Esophagus muscularis mucosa (tissue), 3 donors: ENCODE measurements around the gene PET117.

ENCODE experiments used
- POLR2A ChIP-seq: fragments of 450-650 bp; IDR thresholded peaks from one replicate; pipeline ENCODE4 v1.6.1; 2017; ENCODE audit warnings: antibody characterized with exemption, moderate library complexity, mild to moderate bottlenecking, low read depth
- TF ChIP-seq, protein P1 (sequence below), 3 experiments: fragments of 200-600 bp in 2 of 3; fragments of 450-650 bp in 1 of 3; sonication (generic) in 2 of 3; IDR thresholded peaks; one replicate each; pipeline ENCODE4 v1.5.1; 2017 to 2019; ENCODE audit warnings: antibody characterized with exemption in 3 of 3, mild to moderate bottlenecking in 2 of 3, moderate library complexity in 1 of 3

DNA sequence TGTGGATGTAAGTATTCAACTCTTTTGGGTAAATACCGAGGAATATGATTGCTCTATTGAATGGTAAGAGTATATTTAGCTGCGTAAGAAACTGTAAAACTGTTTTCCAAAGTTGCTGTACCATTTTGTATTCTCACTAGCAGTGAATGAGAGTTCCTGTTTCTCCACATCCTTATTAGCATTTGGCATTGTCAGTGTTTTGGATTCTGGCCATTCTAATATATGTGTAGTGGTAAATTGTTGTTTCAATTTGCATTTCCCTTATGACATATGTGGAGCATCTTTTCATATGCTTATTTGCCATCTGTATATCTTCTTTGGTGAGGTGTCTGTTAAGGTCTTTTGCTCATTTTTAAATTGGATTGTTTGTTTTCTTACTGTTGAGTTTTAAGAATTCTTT lies 29.3 kb upstream of the PET117 start:
- no peak for TF ChIP-seq POLR2A
- TF ChIP-seq, protein P1, sequence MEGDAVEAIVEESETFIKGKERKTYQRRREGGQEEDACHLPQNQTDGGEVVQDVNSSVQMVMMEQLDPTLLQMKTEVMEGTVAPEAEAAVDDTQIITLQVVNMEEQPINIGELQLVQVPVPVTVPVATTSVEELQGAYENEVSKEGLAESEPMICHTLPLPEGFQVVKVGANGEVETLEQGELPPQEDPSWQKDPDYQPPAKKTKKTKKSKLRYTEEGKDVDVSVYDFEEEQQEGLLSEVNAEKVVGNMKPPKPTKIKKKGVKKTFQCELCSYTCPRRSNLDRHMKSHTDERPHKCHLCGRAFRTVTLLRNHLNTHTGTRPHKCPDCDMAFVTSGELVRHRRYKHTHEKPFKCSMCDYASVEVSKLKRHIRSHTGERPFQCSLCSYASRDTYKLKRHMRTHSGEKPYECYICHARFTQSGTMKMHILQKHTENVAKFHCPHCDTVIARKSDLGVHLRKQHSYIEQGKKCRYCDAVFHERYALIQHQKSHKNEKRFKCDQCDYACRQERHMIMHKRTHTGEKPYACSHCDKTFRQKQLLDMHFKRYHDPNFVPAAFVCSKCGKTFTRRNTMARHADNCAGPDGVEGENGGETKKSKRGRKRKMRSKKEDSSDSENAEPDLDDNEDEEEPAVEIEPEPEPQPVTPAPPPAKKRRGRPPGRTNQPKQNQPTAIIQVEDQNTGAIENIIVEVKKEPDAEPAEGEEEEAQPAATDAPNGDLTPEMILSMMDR (IDR thresholded peaks at IDR 0.05): no peak
